ENCODE measurements around the gene LEPR.

LEPR gene

DNA sequence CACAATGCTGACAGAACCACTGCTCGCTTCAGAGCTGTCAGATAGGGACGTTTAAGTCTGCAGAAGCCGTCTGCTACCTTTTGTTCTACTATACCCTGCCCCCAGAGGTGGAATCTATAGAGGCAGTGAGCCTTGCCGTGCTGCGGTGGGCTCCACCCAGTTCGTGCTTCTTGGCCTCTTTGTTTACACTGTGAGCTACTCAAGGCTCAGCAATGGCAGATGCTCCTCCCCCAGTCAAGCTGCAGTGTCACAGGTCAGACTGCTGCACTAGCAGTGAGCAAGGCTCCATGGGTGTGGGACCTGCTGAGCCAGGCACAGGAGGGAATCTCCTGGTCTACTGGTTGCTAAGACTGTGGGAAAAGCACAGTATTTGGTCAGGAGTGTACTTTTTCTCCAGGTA is 47.1 kb downstream of the LEPR start:
- no peak overlapping the region for H3K4me3 ChIP-seq
- no peak for TF ChIP-seq FOXP2 (optimal IDR thresholded peaks at IDR 0.05; ENCODE audit: control extremely low read depth, extremely low read length, insufficient read depth)
- TF ChIP-seq POLR2AphosphoS5 (IDR thresholded peaks at IDR 0.05; ENCODE audit: borderline replicate concordance, low read depth, low read length), result no peak
- no peak for TF ChIP-seq EZH2 (IDR thresholded peaks at IDR 0.05)
- no peak for DNase-seq (ENCODE audit: low read depth, low spot score)
- no peak overlapping the region for H3K9ac ChIP-seq (ENCODE audit: insufficient read length)
- H3K36me3 ChIP-seq (ENCODE audit: insufficient read depth, low read length), result no peaks in the 10 kb centered on the region
- H3K27ac ChIP-seq, result no peak overlapping the region
- H3K9me3 ChIP-seq (ENCODE audit: low read depth, low read length), result no peaks in the 10 kb centered on the region

DNA sequence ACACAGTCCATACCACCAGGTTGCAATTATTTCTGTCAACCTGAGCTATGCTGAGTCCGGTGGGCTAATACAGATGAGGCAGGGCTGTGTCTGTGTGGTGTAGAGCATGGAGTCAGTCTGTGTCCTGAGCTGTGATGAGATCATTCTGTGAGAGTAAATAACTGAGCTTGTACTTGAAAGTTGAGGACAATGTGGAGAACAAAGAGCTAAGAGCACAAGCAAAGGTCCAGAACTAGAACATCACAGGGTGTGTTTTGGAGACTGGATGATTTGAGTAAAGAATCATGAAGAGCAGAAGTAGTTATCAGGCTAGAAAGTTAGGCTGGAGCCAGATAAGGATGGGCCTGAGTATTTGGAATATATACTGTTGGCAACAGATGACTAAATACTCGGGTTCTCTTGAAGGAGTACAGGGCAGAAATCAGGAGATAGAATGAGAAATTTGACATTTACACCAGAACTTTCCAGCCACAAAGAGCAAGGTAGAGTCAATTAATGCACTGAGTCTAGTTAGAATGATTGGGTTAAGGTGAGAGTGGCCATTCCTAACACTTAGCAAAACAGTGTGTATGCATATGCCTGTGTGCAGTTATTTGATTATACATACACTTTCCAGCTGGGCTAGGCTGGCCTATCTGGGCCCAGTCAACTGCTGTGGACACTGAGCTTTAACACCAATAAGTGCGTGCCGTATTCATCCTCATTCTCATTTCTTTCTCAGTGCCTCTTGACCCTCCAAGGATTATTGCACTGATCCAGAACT is 48.8 kb downstream of the LEPR start:
- no peaks in the 10 kb centered on the region for H3K9me3 ChIP-seq (ENCODE audit: low read depth, low read length)
- DNase-seq (ENCODE audit: low read depth, low spot score), result no peak
- no peak overlapping the region for H3K4me3 ChIP-seq
- no peaks in the 10 kb centered on the region for H3K36me3 ChIP-seq (ENCODE audit: insufficient read depth, low read length)
- no peak for TF ChIP-seq FOXP2 (optimal IDR thresholded peaks at IDR 0.05; ENCODE audit: control extremely low read depth, extremely low read length, insufficient read depth)
- no peak for TF ChIP-seq POLR2AphosphoS5 (IDR thresholded peaks at IDR 0.05; ENCODE audit: borderline replicate concordance, low read depth, low read length)
- no peak for TF ChIP-seq EZH2 (IDR thresholded peaks at IDR 0.05)
- no peak overlapping the region for H3K9ac ChIP-seq (ENCODE audit: insufficient read length)
- no peak overlapping the region for H3K27ac ChIP-seq

DNA sequence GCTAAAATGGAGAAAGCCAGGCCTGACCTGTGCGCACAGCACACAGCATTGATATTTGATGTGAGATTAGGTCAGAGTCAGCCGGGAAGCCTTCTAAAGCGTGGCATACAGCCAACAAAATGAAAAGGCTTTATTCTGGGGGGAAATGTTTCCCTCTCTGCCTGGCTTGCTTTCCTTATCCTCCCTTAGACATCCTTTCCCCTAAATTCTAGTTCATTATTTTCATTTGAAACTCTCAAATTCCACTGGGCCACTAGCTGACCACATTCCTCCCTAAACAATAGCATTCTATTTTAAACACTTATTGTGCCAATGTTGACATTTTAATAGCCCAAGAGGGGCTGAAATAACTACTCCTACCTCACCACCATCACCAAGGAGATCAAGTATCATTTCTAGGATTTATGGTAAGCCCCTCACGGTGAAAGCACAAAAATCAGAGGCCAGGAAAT is 49.4 kb downstream of the LEPR start:
- no peaks in the 10 kb centered on the region for H3K36me3 ChIP-seq (ENCODE audit: insufficient read depth, low read length)
- no peak for DNase-seq (ENCODE audit: low read depth, low spot score)
- H3K4me3 ChIP-seq, result no peak overlapping the region
- H3K9me3 ChIP-seq (ENCODE audit: low read depth, low read length), result no peaks in the 10 kb centered on the region
- no peak overlapping the region for H3K27ac ChIP-seq
- no peak for TF ChIP-seq FOXP2 (optimal IDR thresholded peaks at IDR 0.05; ENCODE audit: control extremely low read depth, extremely low read length, insufficient read depth)
- TF ChIP-seq EZH2 (IDR thresholded peaks at IDR 0.05), result no peak
- no peak for TF ChIP-seq POLR2AphosphoS5 (IDR thresholded peaks at IDR 0.05; ENCODE audit: borderline replicate concordance, low read depth, low read length)
- H3K9ac ChIP-seq (ENCODE audit: insufficient read length), result no peak overlapping the region

Data from SK-N-MC (cell line).